HG03439 (cell line): ENCODE data around the gene MAP4K3.
"Not testable (repeated sequence)": the region's sequence is repeated elsewhere in the genome, so short reads cannot be mapped to it uniquely, and the experiment has no call there.

ENCODE experiments used
- ATAC-seq: cut with Tn5 transposase; IDR thresholded peaks from one replicate; pipeline ENCODE4 v1.9.1; 2021; ENCODE audit warnings: mild to moderate bottlenecking, moderate library complexity; ENCODE audit not compliant: unreplicated experiment

Gene MAP4K3

GRCh38 chr2:39246382-39246980 is 190.6 kb downstream of the MAP4K3 start:
- ATAC-seq, result no peak

GRCh38 chr2:39244963-39245625 is 192.0 kb downstream of the MAP4K3 start:
- ATAC-seq, result not testable (repeated sequence)

- not testable (repeated sequence) for ATAC-seq
Measured at GRCh38 chr2:39244241-39244862, 192.7 kb downstream of the MAP4K3 start.

GRCh38 chr2:39243469-39244123 is 193.5 kb downstream of the MAP4K3 start, which contains the start of gene CDKL4:
Gene CDKL4, minus strand, starts transcription at chr2:39243970.
- no peak for ATAC-seq

- no peak for ATAC-seq
Measured at GRCh38 chr2:39241588-39241987, 195.5 kb downstream of the MAP4K3 start.

GRCh38 chr2:39240758-39241157 is 196.3 kb downstream of the MAP4K3 start:
- ATAC-seq, result no peak

- ATAC-seq, result no peak
Measured at GRCh38 chr2:39234754-39235153, 202.3 kb downstream of the MAP4K3 start.

GRCh38 chr2:39232141-39232540 is 204.9 kb downstream of the MAP4K3 start:
- no peak for ATAC-seq

GRCh38 chr2:39228413-39229209 is 208.5 kb downstream of the MAP4K3 start:
- ATAC-seq, result peak; percentile 22

- peak; percentile 82 for ATAC-seq
Measured at GRCh38 chr2:39227628-39228412, 209.3 kb downstream of the MAP4K3 start.

- no peak for ATAC-seq
Measured at GRCh38 chr2:39225567-39225966, 211.5 kb downstream of the MAP4K3 start.

GRCh38 chr2:39223909-39224308 is 213.2 kb downstream of the MAP4K3 start:
- no peak for ATAC-seq

- no peak for ATAC-seq
Measured at GRCh38 chr2:39221459-39221858, 215.6 kb downstream of the MAP4K3 start.

GRCh38 chr2:39220136-39220535 is 216.9 kb downstream of the MAP4K3 start:
- ATAC-seq, result no peak

- no peak for ATAC-seq
Measured at GRCh38 chr2:39218391-39218790, 218.7 kb downstream of the MAP4K3 start.

- no peak for ATAC-seq
Measured at GRCh38 chr2:39217192-39217550, 219.9 kb downstream of the MAP4K3 start.

- ATAC-seq, result no peak
Measured at GRCh38 chr2:39216346-39217191, 220.5 kb downstream of the MAP4K3 start.

GRCh38 chr2:39215545-39215944 is 221.5 kb downstream of the MAP4K3 start:
- ATAC-seq, result no peak

GRCh38 chr2:39213015-39213414 is 224.1 kb downstream of the MAP4K3 start:
- ATAC-seq, result no peak
